NCI-H526 treated with DMSO at 0.1 percent for 48 hours (cell line): Measurements from ENCODE around the gene KCNA10.
"Not testable (repeated sequence)": the region's sequence is repeated elsewhere in the genome, so short reads cannot be mapped to it uniquely, and the experiment has no call there.

Source experiments
- DNase-seq: peaks from one replicate; lab custom pipeline; 2025; lab: John Stamatoyannopoulos, UW

The KCNA10 gene

GRCh38 chr1:110533230-110533629 lies 14.3 kb upstream of the KCNA10 start:
- no peak for DNase-seq

- DNase-seq: no peak
Observed at GRCh38 chr1:110529011-110529410, 10.0 kb upstream of the KCNA10 start.

- no peak for DNase-seq
Observed at GRCh38 chr1:110526201-110526780, 7.3 kb upstream of the KCNA10 start.

GRCh38 chr1:110525249-110525595 lies 6.2 kb upstream of the KCNA10 start:
- DNase-seq: no peak

- DNase-seq: peak; percentile 50
Observed at GRCh38 chr1:110524311-110525248, 5.6 kb upstream of the KCNA10 start.

GRCh38 chr1:110523011-110523410 lies 4.0 kb upstream of the KCNA10 start:
- no peak for DNase-seq

GRCh38 chr1:110522560-110522959 lies 3.6 kb upstream of the KCNA10 start:
- no peak for DNase-seq

- no peak for DNase-seq
Observed at GRCh38 chr1:110520827-110521226, 1.9 kb upstream of the KCNA10 start.

- no peak for DNase-seq
Observed at GRCh38 chr1:110515891-110516290, 3.1 kb downstream of the KCNA10 start.

GRCh38 chr1:110515041-110515440 lies 3.9 kb downstream of the KCNA10 start:
- no peak for DNase-seq

- no peak for DNase-seq
Observed at GRCh38 chr1:110513511-110513910, 5.5 kb downstream of the KCNA10 start.

- DNase-seq: no peak
Observed at GRCh38 chr1:110511436-110511835, 7.5 kb downstream of the KCNA10 start.

- not testable (repeated sequence) for DNase-seq
Observed at GRCh38 chr1:110510921-110511320, 8.1 kb downstream of the KCNA10 start.

- DNase-seq: no peak
Observed at GRCh38 chr1:110509655-110510054, 9.3 kb downstream of the KCNA10 start.

GRCh38 chr1:110508028-110508940 lies 10.7 kb downstream of the KCNA10 start:
- no peak for DNase-seq

GRCh38 chr1:110506541-110506940 lies 12.4 kb downstream of the KCNA10 start:
- no peak for DNase-seq

- no peak for DNase-seq
Observed at GRCh38 chr1:110505596-110505995, 13.4 kb downstream of the KCNA10 start.

GRCh38 chr1:110504226-110504625 lies 14.7 kb downstream of the KCNA10 start:
- DNase-seq: no peak

GRCh38 chr1:110503471-110503870 lies 15.5 kb downstream of the KCNA10 start:
- DNase-seq: no peak

- no peak for DNase-seq
Observed at GRCh38 chr1:110502402-110503151, 16.4 kb downstream of the KCNA10 start.

- DNase-seq: no peak
Observed at GRCh38 chr1:110501488-110502132, 17.4 kb downstream of the KCNA10 start.
